ENCODE data around the gene CPEB3. TPM values are rescaled to one million over a fixed set of nuclear protein-coding genes. Genes with fewer than 3 reads are reported as not detected.

Gene CPEB3
- total RNA-seq, 1 experiment from 2014 or later: 2.4 TPM

DNA sequence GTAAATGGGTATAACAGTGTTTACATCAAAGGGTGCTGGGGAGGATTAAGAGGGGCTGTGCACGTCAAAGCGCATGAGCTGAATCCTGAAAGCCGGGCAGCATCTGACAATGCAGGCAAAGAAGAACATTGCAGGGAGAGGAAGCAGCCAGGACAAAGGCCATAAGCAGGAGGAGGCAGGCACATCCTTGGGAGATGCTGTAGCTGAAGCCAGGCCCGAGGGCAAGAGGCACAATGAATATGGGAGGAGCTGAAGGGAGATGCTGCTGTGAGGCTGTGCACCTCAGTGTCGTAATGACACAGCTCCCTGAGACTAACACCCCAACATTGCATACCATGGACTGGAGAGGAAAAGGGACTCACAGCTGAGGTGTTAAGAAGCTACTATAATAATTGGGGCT is 238.1 kb downstream of the CPEB3 start:
- TF ChIP-seq TCF7L2 (IDR thresholded peaks at IDR 0.05; ENCODE audit: low read depth, low read length): no peak
- no peak for TF ChIP-seq SIN3A (IDR thresholded peaks at IDR 0.05; ENCODE audit: borderline replicate concordance, insufficient read depth, low read depth, low read length)
- TF ChIP-seq REST (IDR thresholded peaks at IDR 0.05; ENCODE audit: insufficient read depth in 1 of 2, low read depth in 2 of 2, low read length in 1 of 2): no peak
- TF ChIP-seq, protein P1, sequence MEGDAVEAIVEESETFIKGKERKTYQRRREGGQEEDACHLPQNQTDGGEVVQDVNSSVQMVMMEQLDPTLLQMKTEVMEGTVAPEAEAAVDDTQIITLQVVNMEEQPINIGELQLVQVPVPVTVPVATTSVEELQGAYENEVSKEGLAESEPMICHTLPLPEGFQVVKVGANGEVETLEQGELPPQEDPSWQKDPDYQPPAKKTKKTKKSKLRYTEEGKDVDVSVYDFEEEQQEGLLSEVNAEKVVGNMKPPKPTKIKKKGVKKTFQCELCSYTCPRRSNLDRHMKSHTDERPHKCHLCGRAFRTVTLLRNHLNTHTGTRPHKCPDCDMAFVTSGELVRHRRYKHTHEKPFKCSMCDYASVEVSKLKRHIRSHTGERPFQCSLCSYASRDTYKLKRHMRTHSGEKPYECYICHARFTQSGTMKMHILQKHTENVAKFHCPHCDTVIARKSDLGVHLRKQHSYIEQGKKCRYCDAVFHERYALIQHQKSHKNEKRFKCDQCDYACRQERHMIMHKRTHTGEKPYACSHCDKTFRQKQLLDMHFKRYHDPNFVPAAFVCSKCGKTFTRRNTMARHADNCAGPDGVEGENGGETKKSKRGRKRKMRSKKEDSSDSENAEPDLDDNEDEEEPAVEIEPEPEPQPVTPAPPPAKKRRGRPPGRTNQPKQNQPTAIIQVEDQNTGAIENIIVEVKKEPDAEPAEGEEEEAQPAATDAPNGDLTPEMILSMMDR (IDR thresholded peaks at IDR 0.05): no peak
- no peak for TF ChIP-seq POLR2AphosphoS5 (IDR thresholded peaks at IDR 0.05; ENCODE audit: low read depth, low read length)
- intact Hi-C loops (cut with micrococcal nuclease; ENCODE audit: unreplicated experiment): no loop called here
- Histone ChIP-seq H3K4me1 (ENCODE audit: control insufficient read depth, insufficient read depth, low read length) (no peaks in the 10 kb centered on the region), H3K4me3 (ENCODE audit: low read depth in 2 of 2, low read length in 2 of 2) (no peak overlapping the region), H3K27ac (ENCODE audit: low read length) (no peak overlapping the region), H3K9me3 (ENCODE audit: control insufficient read depth, insufficient read depth, low read depth, low read length) (no peaks in the 10 kb centered on the region), H3K27me3 (ENCODE audit: control insufficient read depth, insufficient read depth, low read length) (no peaks in the 10 kb centered on the region), H3K36me3 (ENCODE audit: control insufficient read depth, insufficient read depth, low read length) (no peaks in the 10 kb centered on the region; the same call in none of the 2 replicates)
- in situ Hi-C loops (cut with HindIII; ENCODE audit: low pct_unique_long_range_greater_than_20kb, low sequenced_read_pairs): no loop called here
- POLR2A ChIA-PET: no interaction called here
- CTCF ChIA-PET: no interaction called here
- BruUV-seq (replicated peaks): no TSS peak
- ATAC-seq (peak; percentile 47; the same call in 1 of the 2 replicates), DNase-seq (ENCODE audit: low read depth, low spot score) (no peak)

GRCh38 chr10:92052088-92052487 is 238.8 kb downstream of the CPEB3 start:
- intact Hi-C loops (cut with micrococcal nuclease; ENCODE audit: unreplicated experiment) (no loop called here), in situ Hi-C loops (cut with HindIII; ENCODE audit: low pct_unique_long_range_greater_than_20kb, low sequenced_read_pairs) (no loop called here)
- BruUV-seq (replicated peaks): no TSS peak
- H3K36me3 ChIP-seq (ENCODE audit: control insufficient read depth, insufficient read depth, low read length): no peaks in the 10 kb centered on the region; the same call in none of the 2 replicates
- H3K27me3 ChIP-seq (ENCODE audit: control insufficient read depth, insufficient read depth, low read length): no peaks in the 10 kb centered on the region
- TF ChIP-seq TCF7L2 (IDR thresholded peaks at IDR 0.05; ENCODE audit: low read depth, low read length): no peak
- TF ChIP-seq, protein P1 (IDR thresholded peaks at IDR 0.05): no peak
- POLR2A ChIA-PET: interaction anchor here (0.6 kb wide), 1 partner anchor 135 kb away, joined by 3 read pairs; no protein-coding TSS in a partner anchor
- ATAC-seq: no peak
- no peak overlapping the region for H3K4me3 ChIP-seq (ENCODE audit: low read depth in 2 of 2, low read length in 2 of 2)
- DNase-seq (ENCODE audit: low read depth, low spot score): no peak
- H3K27ac ChIP-seq (ENCODE audit: low read length): no peak overlapping the region
- CTCF ChIA-PET: interaction anchor here (0.5 kb wide), 1 partner anchor 383 kb away, joined by 4 read pairs; no protein-coding TSS in a partner anchor
- no peaks in the 10 kb centered on the region for H3K9me3 ChIP-seq (ENCODE audit: control insufficient read depth, insufficient read depth, low read depth, low read length)
- no peaks in the 10 kb centered on the region for H3K4me1 ChIP-seq (ENCODE audit: control insufficient read depth, insufficient read depth, low read length)
